Measurements from ENCODE around the gene CSNK1G2. TPM values are rescaled to one million over a fixed set of nuclear protein-coding genes. Genes with fewer than 3 reads are reported as not detected.

CSNK1G2 gene
- total and polyA plus RNA-seq, 2 donors (not counting 1 experiment from before 2014, with no cell fraction given), result 154 to 288 TPM

GRCh38 chr19:1961000-1961883 is 20.3 kb downstream of the CSNK1G2 start:
- Mint-ChIP-seq H3K9me3 (ENCODE audit: insufficient read depth) (no peaks in the 10 kb centered on the region), H3K27ac (peak overlapping the region; percentile 11), H3K4me3 (no peak overlapping the region), H3K27me3 (no peaks in the 10 kb centered on the region), H3K4me1 (peaks cover 26% of the 10 kb centered on the region)
- H3K4me1 ChIP-seq (ENCODE audit: control insufficient read depth in 2 of 2, insufficient read depth in 2 of 2, low read length in 2 of 2), result peaks cover 3 to 11% of the 10 kb centered on the region in 2 donors
- DNase-seq, result no peak
- H3K27me3 ChIP-seq (replicated peaks in 1 of 4; ENCODE audit: control extremely low read depth in 1 of 4, control insufficient read depth in 3 of 4, insufficient read depth in 4 of 4, low read length in 3 of 4), result no peaks in the 10 kb centered on the region
- H3K4me2 ChIP-seq (replicated peaks; ENCODE audit: low read depth, low read length, poor library complexity, severe bottlenecking), result no peak overlapping the region
- H3K36me3 ChIP-seq (replicated peaks in 1 of 2; ENCODE audit: control extremely low read depth in 1 of 2, control insufficient read depth in 1 of 2, extremely low read depth in 1 of 2, insufficient read depth in 2 of 2, low read length in 1 of 2), result peaks cover 0 to 20% of the 10 kb centered on the region in 2 experiments
- intact Hi-C loops (cut with micrococcal nuclease), result no loop called here
- no peak overlapping the region for H3K4me3 ChIP-seq (ENCODE audit: control extremely low read depth in 1 of 5, extremely low read depth in 1 of 5, insufficient read depth in 1 of 5, low read depth in 2 of 5, low read length in 4 of 5)
- H3K79me2 ChIP-seq (ENCODE audit: control insufficient read depth, insufficient read depth, low read length), result peaks cover 91% of the 10 kb centered on the region
- WGBS (ENCODE audit: insufficient coverage), result 94% methylated on average over 36 of the region's 42 CpGs
- ATAC-seq (ENCODE audit: low read depth), result no peak
- H3K27ac ChIP-seq (ENCODE audit: low read length in 2 of 2), result no peak overlapping the region
- H2AFZ ChIP-seq (ENCODE audit: insufficient read depth, low read depth, low read length, poor library complexity, severe bottlenecking), result no peak overlapping the region
- ChIA-PET POLR2A (interaction anchor here (0.6 kb wide), 1 partner anchor 21 kb away, joined by 3 read pairs; no protein-coding TSS in a partner anchor), CTCF (no interaction called here)
- TF ChIP-seq CTCF (IDR thresholded peaks at IDR 0.05) (no peak), EZH2 (IDR thresholded peaks at IDR 0.05; ENCODE audit: borderline replicate concordance, insufficient read depth, low read depth, low read length, poor library complexity, severe bottlenecking) (no peak)
- H4K20me1 ChIP-seq (ENCODE audit: control insufficient read depth, insufficient read depth, low read length, poor library complexity, severe bottlenecking), result peaks cover 87% of the 10 kb centered on the region
- peaks cover 0 to 2% (median 0%) of the 10 kb centered on the region in 3 donors for H3K9me3 ChIP-seq (ENCODE audit: control extremely low read depth in 1 of 3, control insufficient read depth in 2 of 3, insufficient read depth in 1 of 3, low read length in 2 of 3)
- no peak overlapping the region for H3K9ac ChIP-seq (ENCODE audit: low read length)

- intact Hi-C loops (cut with micrococcal nuclease), result no loop called here
- Histone ChIP-seq H3K9ac (ENCODE audit: low read length) (no peak overlapping the region), H3K4me2 (replicated peaks; ENCODE audit: low read depth, low read length, poor library complexity, severe bottlenecking) (no peak overlapping the region), H3K4me3 (ENCODE audit: control extremely low read depth in 1 of 5, extremely low read depth in 1 of 5, insufficient read depth in 1 of 5, low read depth in 2 of 5, low read length in 4 of 5) (no peak overlapping the region), H3K4me1 (ENCODE audit: control insufficient read depth in 2 of 2, insufficient read depth in 2 of 2, low read length in 2 of 2) (peaks cover 3 to 18% of the 10 kb centered on the region in 2 donors), H3K27me3 (replicated peaks in 1 of 4; ENCODE audit: control extremely low read depth in 1 of 4, control insufficient read depth in 3 of 4, insufficient read depth in 4 of 4, low read length in 3 of 4) (no peaks in the 10 kb centered on the region), H4K20me1 (ENCODE audit: control insufficient read depth, insufficient read depth, low read length, poor library complexity, severe bottlenecking) (peaks cover 85% of the 10 kb centered on the region), H3K36me3 (replicated peaks in 1 of 2; ENCODE audit: control extremely low read depth in 1 of 2, control insufficient read depth in 1 of 2, extremely low read depth in 1 of 2, insufficient read depth in 2 of 2, low read length in 1 of 2) (peaks cover 0 to 19% of the 10 kb centered on the region in 2 experiments), H2AFZ (ENCODE audit: insufficient read depth, low read depth, low read length, poor library complexity, severe bottlenecking) (no peak overlapping the region), H3K9me3 (ENCODE audit: control extremely low read depth in 1 of 3, control insufficient read depth in 2 of 3, insufficient read depth in 1 of 3, low read length in 2 of 3) (peaks cover 0 to 2% (median 0%) of the 10 kb centered on the region in 3 donors), H3K79me2 (ENCODE audit: control insufficient read depth, insufficient read depth, low read length) (peaks cover 89% of the 10 kb centered on the region), H3K27ac (ENCODE audit: low read length in 2 of 2) (no peak overlapping the region)
- Mint-ChIP-seq H3K9me3 (ENCODE audit: insufficient read depth) (no peaks in the 10 kb centered on the region), H3K27ac (peak overlapping the region; percentile 10), H3K27me3 (no peaks in the 10 kb centered on the region), H3K4me3 (no peak overlapping the region), H3K4me1 (peaks cover 30% of the 10 kb centered on the region)
- WGBS (ENCODE audit: insufficient coverage), result 98% methylated on average over 22 of the region's 23 CpGs
- ChIA-PET POLR2A (interaction anchor here (0.5 kb wide), 1 partner anchor 44 kb away, joined by 5 read pairs; no protein-coding TSS in a partner anchor), CTCF (no interaction called here)
- TF ChIP-seq CTCF (IDR thresholded peaks at IDR 0.05) (no peak), EZH2 (IDR thresholded peaks at IDR 0.05; ENCODE audit: borderline replicate concordance, insufficient read depth, low read depth, low read length, poor library complexity, severe bottlenecking) (no peak)
- DNase-seq (no peak), ATAC-seq (ENCODE audit: low read depth) (no peak)
Measured at GRCh38 chr19:1962674-1963073, 21.7 kb downstream of the CSNK1G2 start.
